ENCODE measurements around the gene JSRP1. TPM values are rescaled to one million over a fixed set of nuclear protein-coding genes. Genes with fewer than 3 reads are reported as not detected.

Gene JSRP1
- total and polyA plus RNA-seq, 2 experiments from 2014 or later: 2.4 to 3.1 TPM

GRCh38 chr19:2239771-2240770 is 16.1 kb downstream of the JSRP1 start:
- Histone ChIP-seq H3K4me3 (peak overlapping the region; percentile 96), H3K9me2 (ENCODE audit: insufficient read depth) (no peaks in the 10 kb centered on the region), H4K20me1 (replicated peaks; ENCODE audit: insufficient read depth) (peaks cover 55% of the 10 kb centered on the region), H3K4me2 (peak overlapping the region; percentile 97), H3K4me1 (ENCODE audit: insufficient read depth) (peaks cover 32% of the 10 kb centered on the region), H3K79me2 (replicated peaks; ENCODE audit: insufficient read depth) (peaks cover 77% of the 10 kb centered on the region), H3K27me3 (ENCODE audit: insufficient read depth) (no peaks in the 10 kb centered on the region), H2AFZ (no peak overlapping the region), H3K36me3 (ENCODE audit: insufficient read depth) (peaks cover 11% of the 10 kb centered on the region), H3F3A (replicated peaks; ENCODE audit: low read depth) (peaks cover 20% of the 10 kb centered on the region; the same call in 1 of the 2 replicates), H3K27ac (ENCODE audit: low read depth) (peak overlapping the region; percentile 1)
- Mint-ChIP-seq H3K4me1 (peaks cover 40% of the 10 kb centered on the region), H3K36me3 (ENCODE audit: low read depth) (peaks cover 53% of the 10 kb centered on the region), H3K27me3 (ENCODE audit: insufficient read depth, low read depth, poor library complexity) (peaks cover 15% of the 10 kb centered on the region), H3K27ac (peak overlapping the region; percentile 92), H3K9me3 (peaks cover 14% of the 10 kb centered on the region; the same call in 2 of the 3 replicates), H3K4me3 (peak overlapping the region; percentile 98)
- ATAC-seq (peak; percentile 3), DNase-seq (ENCODE audit: low spot score) (peak; percentile 80)
- no peak for TF ChIP-seq ZNF331 (CRISPR knock-in tag; IDR thresholded peaks at IDR 0.05; ENCODE audit: low read depth)
- TF ChIP-seq STAT1 (IDR thresholded peaks at IDR 0.05; ENCODE audit: unreplicated experiment): no peak
- TF ChIP-seq EZH2 (IDR thresholded peaks at IDR 0.05; ENCODE audit: low read depth, unreplicated experiment): no peak
- TF ChIP-seq ETS1 (IDR thresholded peaks at IDR 0.05): no peak
- TF ChIP-seq ZNF114 (CRISPR knock-in tag; IDR thresholded peaks at IDR 0.05): no peak
- TF ChIP-seq NANOG (IDR thresholded peaks at IDR 0.05; ENCODE audit: borderline replicate concordance): no peak
- no peak for TF ChIP-seq REST (IDR thresholded peaks at IDR 0.05; ENCODE audit: unreplicated experiment)
- no peak for TF ChIP-seq POLR2AphosphoS5 (IDR thresholded peaks at IDR 0.05; ENCODE audit: low read depth)
- no peak for TF ChIP-seq ZNF462 (CRISPR knock-in tag; IDR thresholded peaks at IDR 0.05)
- no peak for TF ChIP-seq EZH2phosphoT487 (IDR thresholded peaks at IDR 0.05; ENCODE audit: unreplicated experiment)
- no peak for TF ChIP-seq CTCF (conservative IDR thresholded peaks at IDR 0.05; ENCODE audit: low read depth in 2 of 2)
- no peak for TF ChIP-seq CREB1 (CRISPR knock-in tag; IDR thresholded peaks at IDR 0.05; ENCODE audit: low read depth)
- no peak for TF ChIP-seq JUNB (IDR thresholded peaks at IDR 0.05; ENCODE audit: unreplicated experiment)

Data from GM23338 (cell line).